ENCODE results near the gene RPS2.
A peak's percentile ranks its signal among the peaks of the same experiment; 100 is the strongest.

The RPS2 gene

GRCh38 chr16:1975432-1976215 lies 11.0 kb upstream of the RPS2 start:
- peaks cover 9% of the 10 kb centered on the region for H3K4me1 ChIP-seq (ENCODE audit: insufficient read depth, insufficient read length)
- no peaks in the 10 kb centered on the region for H3K9me3 ChIP-seq (ENCODE audit: insufficient read depth, low read length)
- H3K4me3 ChIP-seq (ENCODE audit: insufficient read length, low read depth) = no peak overlapping the region
- no peak for DNase-seq (ENCODE audit: low read depth, low spot score)
- TF ChIP-seq ZNF274 (IDR thresholded peaks at IDR 0.05; ENCODE audit: low read depth, low read length) = no peak
- no peak for TF ChIP-seq YY1 (IDR thresholded peaks at IDR 0.05; ENCODE audit: insufficient read depth, insufficient read length)
- no peak for TF ChIP-seq SUZ12 (IDR thresholded peaks at IDR 0.05; ENCODE audit: extremely low read depth, insufficient read depth, insufficient read length)
- H3K36me3 ChIP-seq (ENCODE audit: insufficient read depth, insufficient read length, low read length) = peaks cover 72% of the 10 kb centered on the region
- no peaks in the 10 kb centered on the region for H3K27me3 ChIP-seq (ENCODE audit: insufficient read depth, insufficient read length)
- no peak overlapping the region for H3K9ac ChIP-seq (ENCODE audit: insufficient read length, low read depth)

GRCh38 chr16:1974157-1975070 lies 9.8 kb upstream of the RPS2 start:
- no peaks in the 10 kb centered on the region for H3K9me3 ChIP-seq (ENCODE audit: insufficient read depth, low read length)
- H3K4me3 ChIP-seq (ENCODE audit: insufficient read length, low read depth) = no peak overlapping the region
- H3K27me3 ChIP-seq (ENCODE audit: insufficient read depth, insufficient read length) = no peaks in the 10 kb centered on the region
- DNase-seq (ENCODE audit: low read depth, low spot score) = no peak
- H3K9ac ChIP-seq (ENCODE audit: insufficient read length, low read depth) = no peak overlapping the region
- H3K4me1 ChIP-seq (ENCODE audit: insufficient read depth, insufficient read length) = peaks cover 9% of the 10 kb centered on the region
- peaks cover 61% of the 10 kb centered on the region for H3K36me3 ChIP-seq (ENCODE audit: insufficient read depth, insufficient read length, low read length)
- TF ChIP-seq ZNF274 (IDR thresholded peaks at IDR 0.05; ENCODE audit: low read depth, low read length) (no peak), SUZ12 (IDR thresholded peaks at IDR 0.05; ENCODE audit: extremely low read depth, insufficient read depth, insufficient read length) (no peak), YY1 (IDR thresholded peaks at IDR 0.05; ENCODE audit: insufficient read depth, insufficient read length) (no peak)

GRCh38 chr16:1973461-1974156 lies 9.0 kb upstream of the RPS2 start:
- H3K4me3 ChIP-seq (ENCODE audit: insufficient read length, low read depth) = no peak overlapping the region
- peaks cover 9% of the 10 kb centered on the region for H3K4me1 ChIP-seq (ENCODE audit: insufficient read depth, insufficient read length)
- TF ChIP-seq SUZ12 (IDR thresholded peaks at IDR 0.05; ENCODE audit: extremely low read depth, insufficient read depth, insufficient read length) (no peak), ZNF274 (IDR thresholded peaks at IDR 0.05; ENCODE audit: low read depth, low read length) (no peak), YY1 (IDR thresholded peaks at IDR 0.05; ENCODE audit: insufficient read depth, insufficient read length) (no peak)
- H3K27me3 ChIP-seq (ENCODE audit: insufficient read depth, insufficient read length) = no peaks in the 10 kb centered on the region
- H3K9me3 ChIP-seq (ENCODE audit: insufficient read depth, low read length) = no peaks in the 10 kb centered on the region
- H3K36me3 ChIP-seq (ENCODE audit: insufficient read depth, insufficient read length, low read length) = peaks cover 54% of the 10 kb centered on the region
- DNase-seq (ENCODE audit: low read depth, low spot score) = no peak
- peak overlapping the region; percentile 21 for H3K9ac ChIP-seq (ENCODE audit: insufficient read length, low read depth)

DNA sequence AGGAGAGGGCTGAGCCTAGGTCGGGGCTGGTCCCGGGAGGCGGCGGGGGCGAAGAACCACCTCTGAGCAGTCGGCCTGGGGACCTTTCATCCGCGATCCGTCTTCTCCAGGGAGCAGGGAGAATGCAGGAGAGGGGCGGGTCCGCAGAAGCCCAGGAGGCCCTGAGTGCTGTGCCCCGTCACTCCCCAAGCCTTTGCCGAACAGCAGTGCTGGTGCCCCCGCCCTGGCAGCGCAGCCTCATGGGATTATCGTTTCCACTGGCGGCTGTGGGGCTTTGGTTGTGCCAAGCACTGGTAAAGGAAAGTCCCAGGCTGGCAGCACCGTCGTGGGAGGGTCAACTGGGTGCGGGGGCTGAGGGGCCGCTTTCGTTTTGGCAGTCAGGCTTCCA lies 7.9 kb upstream of the RPS2 start:
- Histone ChIP-seq H3K36me3 (ENCODE audit: insufficient read depth, insufficient read length, low read length) (peaks cover 46% of the 10 kb centered on the region), H3K9me3 (ENCODE audit: insufficient read depth, low read length) (no peaks in the 10 kb centered on the region), H3K4me1 (ENCODE audit: insufficient read depth, insufficient read length) (peaks cover 10% of the 10 kb centered on the region), H3K9ac (ENCODE audit: insufficient read length, low read depth) (peak overlapping the region; percentile 94), H3K4me3 (ENCODE audit: insufficient read length, low read depth) (peak overlapping the region; percentile 97), H3K27me3 (ENCODE audit: insufficient read depth, insufficient read length) (no peaks in the 10 kb centered on the region)
- no peak for DNase-seq (ENCODE audit: low read depth, low spot score)
- TF ChIP-seq YY1 (IDR thresholded peaks at IDR 0.05; ENCODE audit: insufficient read depth, insufficient read length) = no peak
- no peak for TF ChIP-seq SUZ12 (IDR thresholded peaks at IDR 0.05; ENCODE audit: extremely low read depth, insufficient read depth, insufficient read length)
- TF ChIP-seq ZNF274 (IDR thresholded peaks at IDR 0.05; ENCODE audit: low read depth, low read length) = no peak

- peak within 1 kb of the TSS; percentile 94 for H3K9ac ChIP-seq (ENCODE audit: insufficient read length, low read depth)
- peak; percentile 94 for DNase-seq (ENCODE audit: low read depth, low spot score)
- no peak for TF ChIP-seq SUZ12 (IDR thresholded peaks at IDR 0.05; ENCODE audit: extremely low read depth, insufficient read depth, insufficient read length)
- peak; percentile 99 for TF ChIP-seq YY1 (IDR thresholded peaks at IDR 0.05; ENCODE audit: insufficient read depth, insufficient read length)
- no peak for TF ChIP-seq ZNF274 (IDR thresholded peaks at IDR 0.05; ENCODE audit: low read depth, low read length)
- no peaks in the 10 kb centered on the region for H3K27me3 ChIP-seq (ENCODE audit: insufficient read depth, insufficient read length)
- H3K36me3 ChIP-seq (ENCODE audit: insufficient read depth, insufficient read length, low read length) = peaks cover 46% of the 10 kb centered on the region
- peaks cover 10% of the 10 kb centered on the region for H3K4me1 ChIP-seq (ENCODE audit: insufficient read depth, insufficient read length)
- H3K4me3 ChIP-seq (ENCODE audit: insufficient read length, low read depth) = peak within 1 kb of the TSS; percentile 97
- H3K9me3 ChIP-seq (ENCODE audit: insufficient read depth, low read length) = no peaks in the 10 kb centered on the region
Observed at GRCh38 chr16:1971796-1972489, 7.3 kb upstream of the RPS2 start, which contains the start of gene TBL3. TSS of gene TBL3 (plus strand) at chr16:1972053. CDS start at chr16:1972165, 112 bp downstream.

DNA sequence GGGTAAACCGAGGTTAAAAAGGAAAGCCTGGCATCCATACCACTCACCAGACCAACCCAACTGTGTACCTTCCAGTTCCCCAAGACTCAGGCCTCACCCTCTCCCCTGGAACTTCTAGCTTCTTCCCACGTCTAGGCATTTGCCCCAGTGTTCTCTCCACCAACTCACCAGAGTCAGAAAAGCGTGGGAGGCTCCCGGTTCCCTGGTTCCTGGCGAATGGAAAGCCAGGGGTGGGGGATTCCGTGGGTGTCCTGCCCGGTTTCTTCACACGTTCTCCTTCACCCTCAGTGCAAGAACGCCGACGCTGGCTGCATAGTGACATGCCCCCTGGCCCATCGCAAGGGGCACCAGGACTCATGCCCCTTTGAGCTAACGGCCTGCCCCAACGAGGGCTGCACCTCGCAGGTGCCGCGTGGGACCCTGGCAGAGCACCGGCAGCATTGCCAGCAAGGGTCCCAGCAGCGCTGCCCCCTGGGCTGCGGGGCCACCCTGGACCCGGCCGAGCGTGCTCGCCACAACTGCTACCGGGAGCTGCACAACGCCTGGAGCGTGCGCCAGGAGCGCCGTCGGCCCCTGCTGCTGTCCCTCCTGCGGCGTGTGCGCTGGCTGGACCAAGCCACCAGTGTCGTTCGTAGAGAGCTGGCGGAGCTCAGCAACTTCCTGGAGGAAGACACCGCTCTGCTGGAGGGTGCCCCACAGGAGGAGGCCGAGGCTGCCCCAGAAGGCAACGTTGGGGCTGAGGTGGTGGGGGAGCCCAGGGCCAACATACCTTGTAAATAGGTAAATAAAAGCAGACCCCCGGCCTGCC lies 3.7 kb upstream of the RPS2 start:
- no peak overlapping the region for H3K4me3 ChIP-seq (ENCODE audit: insufficient read length, low read depth)
- TF ChIP-seq SUZ12 (IDR thresholded peaks at IDR 0.05; ENCODE audit: extremely low read depth, insufficient read depth, insufficient read length) (no peak), YY1 (IDR thresholded peaks at IDR 0.05; ENCODE audit: insufficient read depth, insufficient read length) (no peak), ZNF274 (IDR thresholded peaks at IDR 0.05; ENCODE audit: low read depth, low read length) (no peak)
- no peak for DNase-seq (ENCODE audit: low read depth, low spot score)
- H3K36me3 ChIP-seq (ENCODE audit: insufficient read depth, insufficient read length, low read length) = peaks cover 42% of the 10 kb centered on the region
- peaks cover 12% of the 10 kb centered on the region for H3K4me1 ChIP-seq (ENCODE audit: insufficient read depth, insufficient read length)
- H3K9ac ChIP-seq (ENCODE audit: insufficient read length, low read depth) = no peak overlapping the region
- no peaks in the 10 kb centered on the region for H3K27me3 ChIP-seq (ENCODE audit: insufficient read depth, insufficient read length)
- H3K9me3 ChIP-seq (ENCODE audit: insufficient read depth, low read length) = no peaks in the 10 kb centered on the region
